GM18873 (cell line): ENCODE data around the gene CAPN11.

Source experiments
- ATAC-seq: cut with Tn5 transposase; IDR thresholded peaks from one replicate; pipeline ENCODE4 v1.9.1; 2021; ENCODE audit warnings: mild to moderate bottlenecking, moderate library complexity, moderate number of reproducible peaks; ENCODE audit not compliant: unreplicated experiment, low FRiP score

CAPN11 gene

DNA sequence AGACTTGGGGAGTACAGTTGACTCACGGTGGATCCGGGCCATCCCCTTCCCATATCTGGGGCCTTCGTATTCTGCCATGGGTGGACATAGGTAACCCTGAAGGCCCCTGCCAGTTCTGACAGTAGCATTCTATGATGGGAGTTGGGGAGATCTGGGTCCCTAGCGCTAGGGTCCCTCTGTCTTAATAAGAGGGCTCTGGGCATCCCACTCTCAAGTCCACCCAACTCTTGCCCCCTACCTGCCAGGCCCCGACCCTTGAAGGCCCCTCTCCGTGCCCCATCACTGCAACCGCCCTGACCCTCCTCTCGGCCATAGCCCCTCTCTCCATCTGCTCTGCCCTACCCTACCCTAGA is 6.5 kb upstream of the CAPN11 start:
- no peak for ATAC-seq

DNA sequence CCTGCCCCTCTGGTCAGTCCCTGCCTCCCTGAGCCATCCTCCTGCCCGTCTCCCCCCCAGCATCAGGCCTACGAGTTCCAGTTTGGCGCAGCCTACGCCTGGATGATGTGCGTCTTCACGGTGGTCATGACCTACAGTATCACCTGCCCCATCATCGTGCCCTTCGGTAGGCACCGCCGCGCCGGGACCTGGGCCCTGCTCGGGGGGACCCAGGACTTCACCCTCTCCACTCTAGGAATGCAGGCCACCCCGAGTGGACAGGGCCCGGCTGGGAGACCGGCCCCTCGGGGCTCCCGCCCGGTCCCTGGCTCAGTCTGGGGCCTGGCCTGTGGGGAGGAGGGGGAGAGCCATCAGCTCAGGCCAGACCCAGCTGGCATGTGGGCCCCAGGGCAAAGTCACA is 6.1 kb upstream of the CAPN11 start:
- no peak for ATAC-seq

DNA sequence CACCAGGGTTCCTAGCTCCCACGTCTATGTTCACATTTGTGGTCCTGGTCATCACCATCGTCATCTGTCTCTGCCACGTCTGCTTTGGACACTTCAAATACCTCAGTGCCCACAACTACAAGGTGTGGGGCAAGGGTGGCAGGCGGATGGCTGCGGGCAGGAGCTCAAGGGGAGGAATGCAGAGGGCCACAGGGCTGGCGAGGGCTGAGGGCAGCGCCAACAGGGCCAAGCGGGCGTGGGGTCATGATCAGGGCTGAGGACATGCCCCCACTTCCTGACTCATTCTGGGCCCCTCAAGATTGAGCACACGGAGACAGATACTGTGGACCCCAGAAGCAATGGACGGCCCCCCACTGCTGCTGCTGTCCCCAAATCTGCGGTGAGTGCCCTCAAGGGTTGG is 4.6 kb upstream of the CAPN11 start:
- ATAC-seq = no peak

DNA sequence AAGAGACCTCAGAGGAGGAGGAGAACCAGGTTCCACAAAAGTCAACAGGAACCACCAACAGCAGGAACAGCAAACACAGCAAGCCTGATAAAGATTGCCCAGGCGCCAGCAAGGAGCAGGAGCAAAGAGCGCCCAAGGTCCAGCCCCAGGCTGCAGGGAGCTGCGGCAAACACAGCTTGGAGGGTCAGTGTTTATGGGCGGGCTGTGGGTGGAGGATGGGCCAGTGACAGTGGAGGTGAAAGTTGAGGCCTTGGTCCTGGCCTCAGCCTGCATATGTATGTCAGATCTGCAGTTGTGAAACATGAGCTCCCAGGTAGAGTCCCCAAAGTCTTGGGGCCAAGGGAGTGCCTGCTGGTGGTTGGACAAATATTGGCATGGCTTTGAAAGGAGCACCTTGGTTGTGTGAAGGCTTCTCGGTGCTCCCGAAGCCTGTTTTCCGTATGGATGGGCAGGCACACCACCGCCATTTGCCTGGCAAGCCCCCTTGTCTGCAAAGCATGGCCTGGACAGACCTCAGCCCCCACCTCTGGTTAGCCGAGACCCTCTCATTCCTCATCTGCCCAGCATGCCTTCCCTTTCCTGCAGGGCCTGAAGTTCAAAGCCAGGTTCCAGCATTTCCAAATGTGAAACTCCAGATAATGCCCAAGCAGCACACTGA is 2.0 kb upstream of the CAPN11 start:
- no peak for ATAC-seq

DNA sequence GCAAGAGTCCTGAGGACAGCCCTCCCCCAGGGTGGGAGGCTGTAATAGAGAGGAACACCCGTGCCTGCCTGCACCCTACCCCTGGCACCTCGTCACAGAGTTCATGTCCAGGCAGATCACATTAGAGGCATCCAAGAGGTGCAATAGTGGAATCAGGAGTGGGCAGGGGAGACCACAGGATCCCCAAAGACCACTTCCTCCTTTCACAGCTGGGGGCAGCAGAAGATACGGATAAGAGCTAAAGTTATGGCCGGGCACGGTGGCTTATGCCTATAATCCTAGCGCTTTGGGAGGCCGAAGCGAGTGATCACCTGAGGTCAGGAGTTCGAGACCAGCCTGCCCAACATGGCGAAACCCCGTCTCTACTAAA is 1.5 kb upstream of the CAPN11 start:
- no peak for ATAC-seq

DNA sequence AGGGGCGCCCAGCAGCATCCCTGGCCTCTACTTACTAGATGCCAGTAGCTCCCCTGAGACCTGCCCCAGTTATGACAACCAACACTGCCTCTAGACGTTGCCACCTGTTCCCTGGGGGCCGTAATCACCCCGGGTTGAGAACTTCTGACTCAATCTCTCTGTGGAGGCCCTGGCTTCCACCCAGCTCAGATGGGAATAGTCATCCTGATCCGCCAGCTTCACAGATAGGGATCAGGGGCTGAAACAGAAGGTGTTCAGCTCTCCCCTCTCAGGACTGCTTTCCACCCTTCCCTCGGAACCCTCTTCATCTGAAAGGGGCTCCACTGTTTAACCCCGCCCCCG is 3.3 kb downstream of the CAPN11 start:
- ATAC-seq = no peak

DNA sequence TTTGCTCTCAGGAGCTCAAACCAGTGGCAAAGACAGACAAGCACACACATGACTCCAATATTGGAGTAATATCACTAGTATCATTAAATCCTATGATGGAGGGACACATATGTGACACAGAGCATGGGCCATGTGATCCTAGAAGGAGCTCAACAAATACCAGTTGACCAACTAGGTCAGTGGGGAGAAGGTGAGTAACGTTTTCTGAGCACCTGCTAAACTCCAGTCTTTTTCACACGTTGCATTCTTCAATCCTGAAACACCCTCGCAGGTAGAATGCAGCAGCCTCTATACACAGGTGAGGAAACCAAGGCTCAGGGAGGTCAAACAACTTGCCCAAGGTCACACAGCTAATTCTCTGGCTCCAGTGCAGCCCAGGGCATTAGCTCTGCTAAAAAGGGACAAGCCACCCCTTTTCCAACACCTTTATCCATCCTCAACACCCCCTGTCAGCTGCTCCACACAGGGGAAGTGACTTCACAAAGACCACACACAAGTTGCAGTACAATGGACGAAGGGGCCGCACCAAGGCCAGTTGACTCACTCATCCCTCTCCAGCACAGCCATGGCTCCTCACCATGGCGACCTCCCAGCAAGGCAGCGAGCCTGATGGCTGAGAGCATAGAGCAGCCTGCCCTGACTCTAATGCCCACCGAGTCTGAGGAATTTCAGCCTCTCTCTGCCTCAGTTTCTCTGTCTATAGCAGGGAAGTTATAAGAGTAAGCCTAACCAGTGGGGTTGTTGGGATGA is 4.4 kb downstream of the CAPN11 start:
- ATAC-seq = no peak

DNA sequence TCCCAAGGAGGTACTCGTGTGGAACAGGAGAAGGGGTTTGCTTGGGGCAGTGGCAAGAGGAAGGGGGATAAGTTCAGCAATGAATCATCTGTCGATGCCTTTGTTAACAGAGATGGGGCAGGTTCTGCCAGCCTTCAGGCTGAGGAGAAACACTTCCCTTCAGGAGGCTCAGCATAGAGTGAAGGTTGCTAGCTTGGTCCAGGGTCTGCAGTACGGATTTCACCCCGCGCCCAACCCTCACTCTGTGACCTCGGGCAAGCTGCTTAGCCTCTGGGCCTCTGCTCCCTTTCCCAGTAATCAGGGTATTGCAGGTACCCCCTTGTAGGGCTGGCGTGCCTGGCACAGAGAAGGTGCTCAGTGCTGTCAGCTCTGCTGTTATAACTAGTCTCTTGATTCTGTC is 7.5 kb downstream of the CAPN11 start:
- ATAC-seq = no peak

DNA sequence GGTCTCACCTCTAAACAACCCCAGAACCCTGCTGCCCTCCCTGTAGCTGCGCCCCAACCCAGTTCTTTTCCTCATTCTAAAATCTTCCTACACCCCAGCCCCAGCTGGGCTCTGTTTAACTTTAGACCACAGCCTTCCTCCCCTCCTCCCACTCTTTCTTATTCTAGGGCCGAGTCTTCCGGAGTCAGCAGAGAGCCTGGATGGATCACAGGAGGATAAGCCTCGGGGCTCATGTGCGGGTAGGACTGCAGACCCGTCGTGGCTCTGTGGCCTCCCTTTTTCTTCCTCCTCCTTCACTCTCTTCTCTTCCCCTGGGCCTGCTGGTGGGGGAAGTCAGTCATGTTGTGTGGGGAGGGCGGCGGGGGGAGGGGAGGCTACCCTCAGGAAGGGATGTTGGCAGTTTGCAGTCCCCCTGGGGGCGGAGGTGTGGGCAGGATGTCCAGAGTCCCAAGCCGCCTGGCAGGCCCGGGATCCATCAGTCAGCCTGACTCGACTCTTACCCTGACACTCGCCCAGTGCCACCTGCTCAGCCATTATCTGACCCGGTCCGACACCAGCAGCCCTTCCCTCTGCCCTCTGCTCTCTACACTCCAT is 8.1 kb downstream of the CAPN11 start:
- ATAC-seq = no peak

DNA sequence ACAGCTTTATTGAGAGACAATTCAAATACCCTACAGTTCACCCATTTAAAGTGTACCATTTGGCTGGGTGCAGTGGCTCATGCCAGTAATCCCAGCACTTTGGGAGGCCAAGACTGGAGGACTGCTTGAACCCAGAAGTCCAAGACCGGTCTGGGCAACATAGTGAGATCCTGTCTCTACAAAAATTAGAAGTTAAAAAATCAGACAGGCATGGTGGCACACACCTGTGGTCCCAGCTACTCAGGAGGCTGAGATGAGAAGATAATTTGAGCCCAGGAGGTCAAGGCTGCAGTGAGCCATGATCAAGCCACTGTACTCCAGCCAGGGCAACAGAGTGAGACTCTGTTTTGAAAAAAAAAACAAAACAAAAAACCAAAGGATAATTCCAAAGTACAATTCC is 8.9 kb downstream of the CAPN11 start:
- ATAC-seq = no peak

DNA sequence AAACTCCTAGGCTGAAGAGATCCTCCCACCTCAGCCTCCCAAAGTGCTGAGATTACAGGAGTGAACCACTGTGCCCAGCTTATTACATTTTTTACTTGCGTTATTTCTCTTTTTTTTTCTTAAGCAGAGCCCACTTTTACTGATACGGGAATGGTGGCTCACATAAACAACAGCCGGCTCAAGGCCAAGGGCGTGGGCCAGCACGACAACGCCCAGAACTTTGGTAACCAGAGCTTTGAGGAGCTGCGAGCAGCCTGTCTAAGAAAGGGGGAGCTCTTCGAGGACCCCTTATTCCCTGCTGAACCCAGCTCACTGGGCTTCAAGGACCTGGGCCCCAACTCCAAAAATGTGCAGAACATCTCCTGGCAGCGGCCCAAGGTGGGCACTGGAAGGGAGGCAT is 10.5 kb downstream of the CAPN11 start:
- no peak for ATAC-seq

DNA sequence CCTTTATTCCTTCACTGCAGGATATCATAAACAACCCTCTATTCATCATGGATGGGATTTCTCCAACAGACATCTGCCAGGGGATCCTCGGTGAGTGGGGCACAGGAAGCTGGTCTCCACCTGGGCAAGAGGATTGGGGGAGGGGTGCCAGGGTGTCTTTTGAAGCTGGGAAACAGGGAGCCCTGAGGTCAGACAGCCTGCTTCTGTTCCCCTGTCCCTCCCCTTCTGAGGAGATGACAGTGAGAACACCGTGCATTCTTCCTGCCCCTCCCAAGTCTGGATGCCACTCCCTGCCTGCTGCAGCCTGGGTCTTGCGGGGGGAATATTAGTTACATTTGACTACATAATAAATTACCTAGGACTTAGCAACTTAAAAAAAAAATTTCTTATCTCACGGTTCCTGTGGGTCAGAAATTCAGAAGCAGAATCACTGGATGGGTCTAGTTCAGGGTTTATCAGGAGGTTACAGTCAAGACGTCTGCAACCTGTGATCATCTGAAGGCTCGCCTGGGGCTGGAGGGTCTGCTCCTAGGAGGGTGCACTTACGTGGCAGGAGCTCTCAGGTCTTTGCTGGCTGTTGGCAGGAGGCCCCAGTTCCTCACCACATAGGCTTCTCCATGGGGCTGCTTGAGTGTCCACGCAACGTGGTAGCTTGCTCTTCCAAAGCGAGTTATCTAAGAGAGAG is 11.4 kb downstream of the CAPN11 start:
- ATAC-seq = no peak

DNA sequence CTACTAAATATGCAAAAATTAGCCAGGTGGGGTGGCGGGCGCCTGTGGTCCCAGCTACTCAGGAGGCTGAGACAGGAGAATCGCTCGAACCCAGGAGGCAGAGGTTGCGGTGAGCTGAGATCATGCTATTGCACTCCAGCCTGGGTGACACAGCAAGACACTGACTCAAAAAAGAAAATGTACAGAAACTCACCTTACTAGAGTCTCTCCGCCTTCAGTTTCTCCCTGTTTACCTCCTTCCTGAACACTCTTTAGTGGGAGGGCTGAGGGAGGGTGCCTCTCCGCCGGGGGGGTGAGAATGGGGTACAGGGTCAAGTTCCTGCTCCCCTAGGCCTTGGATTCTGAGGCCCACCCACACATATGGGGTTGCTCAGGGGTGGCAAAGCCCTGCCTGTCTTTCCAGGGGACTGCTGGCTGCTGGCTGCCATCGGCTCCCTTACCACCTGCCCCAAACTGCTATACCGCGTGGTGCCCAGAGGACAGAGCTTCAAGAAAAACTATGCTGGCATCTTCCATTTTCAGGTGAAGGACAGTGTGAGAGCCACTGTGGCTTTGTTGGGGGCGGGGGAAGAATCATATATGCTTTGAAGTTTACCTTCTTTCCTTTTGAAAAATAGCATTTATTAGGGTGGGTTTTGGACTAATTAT is 13.4 kb downstream of the CAPN11 start:
- no peak for ATAC-seq

DNA sequence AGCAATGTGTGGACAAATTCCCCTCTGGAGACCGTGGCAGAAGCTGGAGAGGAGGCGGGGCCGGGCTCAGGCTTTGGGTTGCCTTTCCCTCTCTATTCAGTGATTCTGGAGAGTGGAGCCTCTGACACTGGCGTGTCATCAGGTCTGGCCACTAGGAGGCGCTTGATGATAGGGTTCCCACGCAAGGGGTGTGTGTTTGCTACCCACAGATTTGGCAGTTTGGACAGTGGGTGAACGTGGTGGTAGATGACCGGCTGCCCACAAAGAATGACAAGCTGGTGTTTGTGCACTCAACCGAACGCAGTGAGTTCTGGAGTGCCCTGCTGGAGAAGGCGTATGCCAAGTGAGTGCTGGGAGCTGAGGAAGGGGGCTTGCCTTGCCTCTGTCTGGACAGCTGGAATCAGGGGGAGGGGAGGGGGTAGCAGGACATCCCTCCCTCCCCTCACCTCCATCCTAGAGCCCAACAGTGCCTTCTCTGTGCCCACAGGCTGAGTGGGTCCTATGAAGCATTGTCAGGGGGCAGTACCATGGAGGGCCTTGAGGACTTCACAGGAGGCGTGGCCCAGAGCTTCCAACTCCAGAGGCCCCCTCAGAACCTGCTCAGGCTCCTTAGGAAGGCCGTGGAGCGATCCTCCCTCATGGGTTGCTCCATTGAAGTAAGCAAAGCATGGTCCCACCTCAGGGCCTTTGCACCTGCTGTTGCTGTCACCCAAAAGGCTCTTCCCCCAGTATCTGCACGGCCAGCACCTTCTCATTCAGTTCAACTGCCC is 14.3 kb downstream of the CAPN11 start:
- ATAC-seq = peak; percentile 56

DNA sequence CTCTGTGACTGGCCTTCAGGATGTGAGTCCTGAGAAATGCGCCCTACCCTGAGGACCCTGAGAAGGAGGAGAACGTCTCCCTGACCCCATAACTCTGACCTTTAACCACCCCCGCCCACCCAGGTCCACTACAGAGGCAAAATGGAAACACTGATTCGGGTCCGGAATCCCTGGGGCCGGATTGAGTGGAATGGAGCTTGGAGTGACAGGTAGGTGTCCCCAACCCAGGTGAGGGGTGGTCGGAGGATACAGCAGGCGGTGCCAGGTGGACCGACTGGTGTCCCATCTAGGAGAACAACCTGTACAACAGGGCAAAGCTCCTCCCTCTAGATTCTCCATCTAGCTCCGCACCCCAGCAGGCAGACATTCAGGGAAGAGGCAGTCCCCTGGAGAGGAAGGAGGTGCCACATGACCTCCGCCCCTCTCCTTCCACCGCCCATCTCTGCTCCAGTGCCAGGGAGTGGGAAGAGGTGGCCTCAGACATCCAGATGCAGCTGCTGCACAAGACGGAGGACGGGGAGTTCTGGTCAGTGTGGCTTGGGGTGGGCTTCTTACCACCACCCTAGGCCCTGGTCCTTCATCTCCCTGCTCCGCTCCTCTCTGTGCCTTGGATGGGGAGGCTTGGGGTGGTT is 17.6 kb downstream of the CAPN11 start:
- no peak for ATAC-seq

DNA sequence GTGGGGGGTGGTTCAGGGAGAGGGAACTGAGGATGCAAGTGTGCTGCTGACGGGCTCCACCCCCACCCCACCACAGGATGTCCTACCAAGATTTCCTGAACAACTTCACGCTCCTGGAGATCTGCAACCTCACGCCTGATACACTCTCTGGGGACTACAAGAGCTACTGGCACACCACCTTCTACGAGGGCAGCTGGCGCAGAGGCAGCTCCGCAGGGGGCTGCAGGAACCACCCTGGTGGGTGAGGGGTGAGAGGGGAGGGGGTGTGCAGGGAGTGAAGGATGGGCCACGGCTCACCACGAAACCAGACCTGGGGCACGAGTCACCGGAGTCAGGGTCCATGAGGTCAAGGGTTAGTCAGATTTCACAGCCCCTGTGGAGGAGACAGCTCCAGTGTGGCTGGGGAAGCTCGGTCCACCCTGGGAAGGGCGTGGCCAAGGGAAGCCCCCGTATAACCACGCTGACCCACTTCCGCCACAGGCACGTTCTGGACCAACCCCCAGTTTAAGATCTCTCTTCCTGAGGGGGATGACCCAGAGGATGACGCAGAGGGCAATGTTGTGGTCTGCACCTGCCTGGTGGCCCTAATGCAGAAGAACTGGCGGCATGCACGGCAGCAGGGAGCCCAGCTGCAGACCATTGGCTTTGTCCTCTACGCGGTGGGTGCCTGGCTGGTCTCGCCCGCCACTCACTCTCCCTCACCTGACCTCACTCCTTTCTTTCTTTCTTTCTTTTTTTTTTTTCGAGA is 18.3 kb downstream of the CAPN11 start:
- no peak for ATAC-seq

DNA sequence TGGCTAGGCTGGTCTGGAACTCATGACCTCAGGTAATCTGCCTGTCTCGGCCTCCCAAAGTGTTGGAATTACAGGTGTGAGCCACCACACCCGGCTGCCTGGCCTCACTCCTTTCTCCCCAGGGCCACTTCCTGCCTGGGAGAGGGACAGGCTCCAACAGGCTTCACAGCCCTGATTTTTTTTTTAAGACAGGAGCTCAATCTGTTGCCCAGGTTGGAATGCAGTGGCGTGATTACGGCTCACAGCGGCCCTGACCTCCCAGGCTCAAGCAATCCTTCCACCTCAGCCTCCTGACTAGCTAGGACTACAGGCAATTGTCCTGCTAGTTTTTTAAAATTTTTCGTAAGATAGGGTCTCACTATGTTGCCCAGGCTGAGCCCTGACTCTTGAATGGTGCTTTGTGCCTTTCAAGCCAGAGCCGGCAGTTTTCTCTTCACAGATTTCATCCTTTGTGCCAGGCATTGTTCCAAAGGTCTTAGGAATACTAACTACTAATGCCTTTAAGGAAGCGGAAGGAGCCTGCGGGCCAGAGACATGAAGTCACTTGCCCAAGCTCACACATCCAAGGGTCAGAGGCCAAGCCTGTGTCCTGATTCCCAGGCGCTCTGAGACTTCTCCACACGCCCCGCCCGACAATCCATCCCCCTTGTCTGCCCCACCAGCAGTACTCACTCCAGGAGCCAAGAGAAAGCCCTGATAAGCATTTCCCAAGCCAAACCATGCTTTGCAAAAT is 19.2 kb downstream of the CAPN11 start:
- no peak for ATAC-seq

DNA sequence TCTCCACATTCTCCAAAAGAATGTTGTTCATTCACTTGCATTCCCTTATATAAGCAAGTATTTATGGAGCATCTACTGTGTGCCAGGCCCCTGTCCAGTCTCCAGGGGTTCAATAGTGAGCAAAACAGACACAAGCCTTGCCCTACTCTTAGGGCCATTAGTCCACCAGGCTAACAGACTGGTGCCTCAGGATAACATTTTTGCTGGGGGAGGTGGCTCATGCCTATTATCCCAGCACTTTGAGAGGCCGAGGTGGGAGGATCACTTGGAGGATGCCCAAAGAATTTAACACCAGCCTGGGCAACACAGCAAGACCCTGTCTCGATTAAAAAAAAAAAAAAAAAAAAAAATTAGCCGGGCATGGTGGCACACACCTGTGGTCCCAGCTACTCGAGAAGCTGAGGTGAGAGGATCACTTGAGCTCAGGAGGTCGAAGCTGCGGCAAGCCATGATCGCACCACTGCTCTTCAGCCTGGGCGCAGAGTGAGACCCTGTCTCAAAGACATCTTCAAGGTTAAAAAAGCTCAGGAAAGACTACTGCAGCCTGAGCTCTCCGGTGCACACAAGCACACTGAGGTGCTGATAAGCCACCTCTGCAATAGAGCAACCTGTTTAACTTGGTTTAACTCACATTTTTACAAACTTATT is 19.9 kb downstream of the CAPN11 start:
- ATAC-seq = no peak
